ENCODE data around the gene NXPH4.

DNA sequence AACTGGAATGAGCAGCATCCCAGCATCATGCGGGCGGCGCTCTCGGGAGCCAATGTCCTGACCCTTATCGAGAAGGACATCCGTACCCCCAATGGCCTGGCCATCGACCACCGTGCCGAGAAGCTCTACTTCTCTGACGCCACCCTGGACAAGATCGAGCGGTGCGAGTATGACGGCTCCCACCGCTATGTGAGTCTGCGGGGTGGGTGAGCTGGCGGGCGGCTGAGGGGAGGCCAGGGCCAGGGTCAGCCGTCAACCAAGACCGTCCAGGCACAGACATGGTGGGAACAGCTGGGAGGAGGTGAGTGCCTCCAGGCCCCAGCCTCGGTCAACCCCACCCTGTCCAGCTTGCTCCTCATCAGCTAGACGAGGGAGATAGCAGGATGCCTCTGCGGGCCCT lies 25.8 kb upstream of the NXPH4 start:
- TF ChIP-seq, protein P1, sequence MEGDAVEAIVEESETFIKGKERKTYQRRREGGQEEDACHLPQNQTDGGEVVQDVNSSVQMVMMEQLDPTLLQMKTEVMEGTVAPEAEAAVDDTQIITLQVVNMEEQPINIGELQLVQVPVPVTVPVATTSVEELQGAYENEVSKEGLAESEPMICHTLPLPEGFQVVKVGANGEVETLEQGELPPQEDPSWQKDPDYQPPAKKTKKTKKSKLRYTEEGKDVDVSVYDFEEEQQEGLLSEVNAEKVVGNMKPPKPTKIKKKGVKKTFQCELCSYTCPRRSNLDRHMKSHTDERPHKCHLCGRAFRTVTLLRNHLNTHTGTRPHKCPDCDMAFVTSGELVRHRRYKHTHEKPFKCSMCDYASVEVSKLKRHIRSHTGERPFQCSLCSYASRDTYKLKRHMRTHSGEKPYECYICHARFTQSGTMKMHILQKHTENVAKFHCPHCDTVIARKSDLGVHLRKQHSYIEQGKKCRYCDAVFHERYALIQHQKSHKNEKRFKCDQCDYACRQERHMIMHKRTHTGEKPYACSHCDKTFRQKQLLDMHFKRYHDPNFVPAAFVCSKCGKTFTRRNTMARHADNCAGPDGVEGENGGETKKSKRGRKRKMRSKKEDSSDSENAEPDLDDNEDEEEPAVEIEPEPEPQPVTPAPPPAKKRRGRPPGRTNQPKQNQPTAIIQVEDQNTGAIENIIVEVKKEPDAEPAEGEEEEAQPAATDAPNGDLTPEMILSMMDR (conservative IDR thresholded peaks at IDR 0.05; ENCODE audit: low read length) = no peak
- TF ChIP-seq EZH2phosphoT487 (IDR thresholded peaks at IDR 0.05; ENCODE audit: borderline replicate concordance, low read depth, low read length) = no peak
